Right lobe of liver (tissue), 4 donors: ENCODE results near the gene ARHGAP22.

Experiments
- POLR2A ChIP-seq: fragments of 450-650 bp; IDR thresholded peaks from one replicate; pipeline ENCODE4 v1.6.1; 2017; ENCODE audit warnings: antibody characterized with exemption, mild to moderate bottlenecking
- TF ChIP-seq, protein P1 (sequence below), 4 donors: fragments of 200-600 bp in 3 of 4; fragments of 450-650 bp in 1 of 4; IDR thresholded peaks; one replicate each; pipeline versions ENCODE4 v1.5.1 to v1.8.0; 2016 to 2022; ENCODE audit warnings: antibody characterized with exemption in 4 of 4, mild to moderate bottlenecking in 2 of 4
- donor health status: DM: no; HTN: no; CAD: no.
- donor health status: DM: no; HTN: no; CAD: no.
- donor health status: DM: no; HTN: yes; CAD: no.

DNA sequence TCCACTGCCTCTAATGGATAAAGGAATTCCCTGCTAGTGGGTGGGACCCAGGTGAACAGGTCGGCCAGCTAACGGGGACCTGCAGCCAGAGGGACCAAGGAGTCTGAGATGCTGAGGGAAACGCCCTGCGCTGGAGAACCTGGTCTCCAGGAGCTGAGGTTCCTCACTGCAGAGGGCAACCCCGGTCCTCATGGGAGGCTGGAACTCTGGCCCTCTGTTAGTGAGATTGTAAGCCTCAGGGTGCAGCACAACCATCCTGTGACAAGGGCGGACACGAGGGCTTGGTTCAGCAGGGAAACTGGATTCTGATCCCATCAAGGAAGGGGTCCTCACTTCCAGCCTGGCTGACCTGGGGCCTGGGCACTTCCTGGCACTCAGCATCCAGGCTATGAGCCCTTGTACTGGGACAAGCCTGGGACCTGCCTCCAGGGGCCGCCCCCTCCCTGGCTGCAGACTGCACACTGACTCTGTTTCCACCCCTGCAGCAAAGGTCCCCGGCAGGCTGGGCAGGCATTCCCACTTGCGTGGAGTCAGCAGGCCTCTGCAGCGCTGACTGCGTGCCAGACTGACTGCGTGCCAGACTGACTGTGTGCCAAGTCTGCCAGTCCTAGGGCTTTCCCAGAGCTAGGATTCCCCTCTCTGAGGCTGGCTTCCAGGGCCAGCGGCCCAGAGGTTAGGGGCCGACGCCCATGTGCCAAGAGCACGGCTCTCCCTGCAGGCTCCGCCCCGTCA is 155.2 kb downstream of the ARHGAP22 start:
- TF ChIP-seq POLR2A, result no peak
- TF ChIP-seq, protein P1, sequence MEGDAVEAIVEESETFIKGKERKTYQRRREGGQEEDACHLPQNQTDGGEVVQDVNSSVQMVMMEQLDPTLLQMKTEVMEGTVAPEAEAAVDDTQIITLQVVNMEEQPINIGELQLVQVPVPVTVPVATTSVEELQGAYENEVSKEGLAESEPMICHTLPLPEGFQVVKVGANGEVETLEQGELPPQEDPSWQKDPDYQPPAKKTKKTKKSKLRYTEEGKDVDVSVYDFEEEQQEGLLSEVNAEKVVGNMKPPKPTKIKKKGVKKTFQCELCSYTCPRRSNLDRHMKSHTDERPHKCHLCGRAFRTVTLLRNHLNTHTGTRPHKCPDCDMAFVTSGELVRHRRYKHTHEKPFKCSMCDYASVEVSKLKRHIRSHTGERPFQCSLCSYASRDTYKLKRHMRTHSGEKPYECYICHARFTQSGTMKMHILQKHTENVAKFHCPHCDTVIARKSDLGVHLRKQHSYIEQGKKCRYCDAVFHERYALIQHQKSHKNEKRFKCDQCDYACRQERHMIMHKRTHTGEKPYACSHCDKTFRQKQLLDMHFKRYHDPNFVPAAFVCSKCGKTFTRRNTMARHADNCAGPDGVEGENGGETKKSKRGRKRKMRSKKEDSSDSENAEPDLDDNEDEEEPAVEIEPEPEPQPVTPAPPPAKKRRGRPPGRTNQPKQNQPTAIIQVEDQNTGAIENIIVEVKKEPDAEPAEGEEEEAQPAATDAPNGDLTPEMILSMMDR (IDR thresholded peaks at IDR 0.05), result no peak
